GM12872 (cell line): ENCODE results near the gene HEYL.

Source experiments
- TF ChIP-seq, protein P1 (sequence below): IDR thresholded peaks from 3 replicates; pipeline ENCODE4 v1.5.1; 2011; ENCODE audit warnings: low read depth, mild to moderate bottlenecking, low read length, moderate library complexity; ENCODE audit not compliant: insufficient read depth

Gene HEYL

DNA sequence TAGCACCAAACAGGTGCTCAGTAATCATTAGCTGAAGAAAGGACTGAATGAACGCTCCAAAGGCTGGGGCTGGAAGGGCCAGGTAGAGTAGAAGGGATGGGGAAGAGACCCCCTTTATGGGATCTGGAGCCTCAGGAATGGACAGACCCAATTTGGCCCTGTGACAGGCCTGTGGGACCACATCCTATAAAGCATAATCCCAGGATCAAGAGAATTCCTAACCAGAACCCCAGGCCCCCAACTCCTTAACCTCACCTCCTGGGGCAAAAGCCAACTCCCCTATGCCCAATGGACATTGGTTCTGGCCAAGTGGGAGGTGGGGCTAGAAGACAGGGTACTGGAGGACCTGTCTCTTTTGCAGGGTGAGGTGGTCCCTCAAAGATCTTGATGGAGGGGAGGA is 42.6 kb upstream of the HEYL start:
- TF ChIP-seq, protein P1, sequence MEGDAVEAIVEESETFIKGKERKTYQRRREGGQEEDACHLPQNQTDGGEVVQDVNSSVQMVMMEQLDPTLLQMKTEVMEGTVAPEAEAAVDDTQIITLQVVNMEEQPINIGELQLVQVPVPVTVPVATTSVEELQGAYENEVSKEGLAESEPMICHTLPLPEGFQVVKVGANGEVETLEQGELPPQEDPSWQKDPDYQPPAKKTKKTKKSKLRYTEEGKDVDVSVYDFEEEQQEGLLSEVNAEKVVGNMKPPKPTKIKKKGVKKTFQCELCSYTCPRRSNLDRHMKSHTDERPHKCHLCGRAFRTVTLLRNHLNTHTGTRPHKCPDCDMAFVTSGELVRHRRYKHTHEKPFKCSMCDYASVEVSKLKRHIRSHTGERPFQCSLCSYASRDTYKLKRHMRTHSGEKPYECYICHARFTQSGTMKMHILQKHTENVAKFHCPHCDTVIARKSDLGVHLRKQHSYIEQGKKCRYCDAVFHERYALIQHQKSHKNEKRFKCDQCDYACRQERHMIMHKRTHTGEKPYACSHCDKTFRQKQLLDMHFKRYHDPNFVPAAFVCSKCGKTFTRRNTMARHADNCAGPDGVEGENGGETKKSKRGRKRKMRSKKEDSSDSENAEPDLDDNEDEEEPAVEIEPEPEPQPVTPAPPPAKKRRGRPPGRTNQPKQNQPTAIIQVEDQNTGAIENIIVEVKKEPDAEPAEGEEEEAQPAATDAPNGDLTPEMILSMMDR: no peak

DNA sequence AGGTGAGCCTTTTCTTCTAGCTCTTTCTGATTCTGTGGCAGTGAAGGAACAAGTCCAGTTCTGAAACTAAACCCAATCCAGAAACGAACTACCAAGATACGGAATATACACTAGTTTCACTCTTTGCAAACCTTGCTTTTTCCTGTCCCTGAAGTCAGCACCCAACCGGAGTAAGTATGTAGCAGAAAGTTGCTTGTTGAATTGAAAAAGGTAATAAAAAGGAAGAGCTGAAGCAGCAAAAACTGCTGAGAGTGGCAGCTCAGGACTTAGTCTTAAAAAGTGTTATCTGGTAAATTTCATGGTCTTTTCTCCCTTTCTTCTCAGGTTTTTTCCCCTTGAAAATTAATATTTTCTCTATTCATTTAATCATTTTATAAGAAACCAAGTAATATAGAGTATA is 41.9 kb upstream of the HEYL start:
- TF ChIP-seq, protein P1: no peak

DNA sequence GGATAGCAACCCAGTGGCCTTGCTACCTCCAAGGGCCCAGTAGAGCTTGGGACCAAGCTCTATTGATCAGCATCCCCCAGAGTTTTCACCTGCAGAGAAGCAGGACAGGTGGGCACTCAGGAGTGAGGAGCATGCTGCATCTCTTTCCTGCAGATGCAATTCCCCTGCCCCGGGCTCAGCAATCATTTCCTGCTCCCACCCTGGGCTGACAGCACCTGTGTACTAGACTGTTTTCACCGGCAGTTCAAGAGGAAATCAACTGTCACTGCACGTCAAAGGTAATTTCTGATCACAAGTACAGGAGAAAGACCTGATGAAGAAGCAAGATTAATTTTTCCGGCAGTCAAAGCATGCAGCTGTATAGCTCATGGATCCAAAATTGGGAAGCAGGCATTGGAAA is 41.3 kb upstream of the HEYL start:
- TF ChIP-seq, protein P1: no peak

DNA sequence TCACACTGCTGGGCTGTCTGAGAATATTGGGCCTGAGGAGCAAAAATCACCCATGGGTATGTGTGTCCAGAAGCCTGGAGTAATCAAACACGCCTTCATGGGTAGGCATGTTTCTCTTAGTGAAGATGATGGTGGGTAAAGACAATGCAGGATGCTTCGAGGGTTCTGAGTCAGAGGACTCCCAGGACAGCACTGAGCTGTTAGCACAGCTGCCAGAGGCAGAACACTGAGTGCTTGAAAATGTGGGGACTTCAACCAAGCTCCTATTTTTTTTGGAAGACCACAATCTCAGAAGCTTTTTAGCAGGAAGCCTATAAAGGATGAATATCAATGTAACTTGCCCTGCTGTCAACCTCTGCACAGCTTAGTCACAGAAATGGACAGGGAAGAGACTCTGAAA is 40.4 kb upstream of the HEYL start:
- TF ChIP-seq, protein P1: no peak

DNA sequence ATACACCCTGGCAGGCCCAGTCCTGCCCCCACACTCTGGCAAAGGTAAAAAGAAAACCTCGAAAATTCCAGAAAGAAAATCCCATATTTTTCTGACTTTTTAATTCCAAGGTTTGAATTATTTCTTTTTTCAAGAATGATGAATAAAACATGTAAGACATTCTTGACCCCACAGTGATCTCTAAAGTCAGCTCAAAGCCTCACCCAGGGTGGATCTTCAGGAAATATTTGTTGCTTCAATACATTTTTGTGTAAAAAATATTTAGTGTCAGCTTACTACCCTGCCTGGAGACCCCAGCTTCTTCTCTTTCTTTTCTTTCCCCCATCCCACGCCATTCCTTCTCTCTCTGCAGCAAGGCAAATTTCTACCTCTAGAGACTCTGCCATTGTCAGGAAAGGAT is 39.4 kb upstream of the HEYL start:
- TF ChIP-seq, protein P1: no peak

DNA sequence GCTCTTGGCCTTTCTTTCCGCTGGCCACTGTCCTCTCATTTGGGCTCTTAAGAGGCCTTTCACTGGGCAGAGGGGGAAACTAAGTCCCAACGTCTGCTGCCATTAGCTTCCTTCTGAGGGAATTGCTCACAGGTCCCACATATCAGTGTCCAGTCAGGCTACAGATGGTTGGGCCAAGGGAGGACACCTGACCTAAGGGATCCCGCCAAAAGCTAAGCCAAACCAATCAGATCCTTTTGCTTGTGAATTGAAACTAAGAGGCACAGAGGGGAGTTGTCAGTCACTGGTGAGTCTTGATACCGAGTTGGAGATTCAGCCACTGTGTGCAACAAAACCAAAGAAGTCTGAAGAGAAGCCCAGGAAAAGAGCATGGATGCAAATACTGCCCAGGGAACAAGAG is 38.2 kb upstream of the HEYL start:
- TF ChIP-seq, protein P1: no peak

DNA sequence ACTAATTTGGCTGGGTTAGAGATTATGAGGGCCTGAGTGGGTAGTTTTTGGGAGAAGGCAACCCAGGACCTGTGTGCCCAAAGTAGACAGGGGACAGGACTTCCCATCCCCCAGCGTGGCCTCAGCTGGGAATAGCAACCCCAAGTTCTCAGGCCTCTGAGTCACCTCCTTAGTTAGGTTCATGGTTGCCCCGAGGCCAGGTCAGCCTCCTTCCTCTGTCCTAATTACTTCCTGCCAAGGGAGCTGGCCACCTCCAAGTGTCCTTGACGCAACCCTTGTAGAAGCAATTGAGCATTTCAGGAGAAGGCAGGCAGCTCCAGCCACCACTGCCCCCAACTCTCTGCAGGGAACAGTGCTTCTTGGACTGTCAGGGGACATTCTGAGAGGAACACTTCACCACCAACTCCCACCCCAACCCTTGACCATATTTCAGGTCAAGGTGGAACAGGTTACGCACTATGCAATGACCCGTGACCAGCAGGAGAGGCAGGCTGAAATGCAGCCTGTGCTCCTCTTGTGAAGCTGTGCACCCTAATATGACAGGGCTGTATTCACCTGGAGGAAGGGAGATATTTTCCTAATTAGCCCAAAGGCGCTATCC is 37.6 kb upstream of the HEYL start:
- TF ChIP-seq, protein P1: no peak

DNA sequence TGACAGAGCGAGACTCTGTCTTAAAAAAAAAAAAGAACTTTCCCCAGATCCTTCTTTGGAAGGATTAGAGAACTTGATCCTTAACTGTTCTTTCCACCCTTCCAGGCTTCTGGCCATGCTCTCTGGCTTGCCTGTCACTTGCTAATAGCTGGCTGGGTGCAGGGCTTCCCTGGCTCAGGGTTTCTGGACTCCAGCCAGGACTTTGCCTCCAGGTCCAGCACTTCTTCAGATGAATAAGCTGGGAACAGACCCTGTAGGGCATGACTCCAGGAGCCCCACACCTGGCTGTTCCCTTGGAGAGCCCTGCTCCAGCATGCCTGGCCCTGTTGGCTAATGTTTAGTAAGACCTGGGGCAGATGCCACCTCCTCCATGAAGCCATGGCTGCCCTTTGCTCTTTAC is 35.8 kb upstream of the HEYL start:
- TF ChIP-seq, protein P1: no peak
